SK-N-SH treated with all-trans-retinoic acid at 6 μM for 48 hours (cell line): ENCODE results near the gene TAF5.
A peak's percentile ranks its signal among the peaks of the same experiment; 100 is the strongest.

Source experiments
- ATAC-seq: fragments of 200-7000 bp; cut with Tn5 transposase; 3 replicates; pipeline ENCODE4 v1.9.1; 2020; ENCODE audit warnings: mild to moderate bottlenecking, moderate library complexity
- ARNTL ChIP-seq: fragments of 450-650 bp; formaldehyde crosslinking; IDR thresholded peaks from 2 replicates; pipeline ENCODE4 v1.5.0; 2020; ENCODE audit warnings: low read depth, mild to moderate bottlenecking, moderate library complexity, borderline replicate concordance
- BACH2 ChIP-seq: fragments of 250-450 bp; sonication (Bioruptor Pico); IDR thresholded peaks from 2 replicates; pipeline ENCODE4 v1.9.0; 2021; ENCODE audit warnings: mild to moderate bottlenecking, borderline replicate concordance
- CREB5 ChIP-seq: fragments of 250-450 bp; sonication (Bioruptor Pico); IDR thresholded peaks from 2 replicates; pipeline ENCODE4 v1.5.1; 2020; ENCODE audit warnings: low read depth, mild to moderate bottlenecking, moderate library complexity
- CSDC2 ChIP-seq: fragments of 250-450 bp; sonication (Bioruptor Pico); IDR thresholded peaks from 2 replicates; pipeline ENCODE4 v1.5.0; 2020; ENCODE audit warnings: mild to moderate bottlenecking, moderate library complexity
- CSRNP3 ChIP-seq: fragments of 250-450 bp; sonication (Bioruptor Pico); IDR thresholded peaks from 2 replicates; pipeline ENCODE4 v1.5.1; 2021; ENCODE audit warnings: mild to moderate bottlenecking, moderate library complexity
- ESRRG ChIP-seq: fragments of 250-450 bp; sonication (Bioruptor Pico); IDR thresholded peaks from 2 replicates; pipeline ENCODE4 v1.6.1; 2021; ENCODE audit warnings: mild to moderate bottlenecking
- GLIS3 ChIP-seq: fragments of 250-450 bp; sonication (Bioruptor Pico); IDR thresholded peaks from 2 replicates; pipeline ENCODE4 v1.5.0; 2020; ENCODE audit warnings: mild to moderate bottlenecking, moderate library complexity
- OSR1 ChIP-seq: fragments of 250-450 bp; sonication (Bioruptor Pico); IDR thresholded peaks from 2 replicates; pipeline ENCODE4 v1.8.0; 2022; ENCODE audit warnings: moderate library complexity, mild to moderate bottlenecking, inconsistent platforms
- PATZ1 ChIP-seq: fragments of 250-450 bp; sonication (Bioruptor Pico); IDR thresholded peaks from 2 replicates; pipeline ENCODE4 v1.8.0; 2020; ENCODE audit warnings: mild to moderate bottlenecking, moderate library complexity, borderline replicate concordance
- POU6F1 ChIP-seq: fragments of 250-450 bp; sonication (Bioruptor Pico); IDR thresholded peaks from 2 replicates; pipeline ENCODE4 v1.8.0; 2021; ENCODE audit warnings: low read depth, mild to moderate bottlenecking, moderate library complexity, borderline replicate concordance
- PPARA ChIP-seq: fragments of 250-450 bp; sonication (Bioruptor Pico); IDR thresholded peaks from 2 replicates; pipeline ENCODE4 v1.5.0; 2020; ENCODE audit warnings: mild to moderate bottlenecking, borderline replicate concordance
- SNAI2 ChIP-seq: fragments of 250-450 bp; sonication (Bioruptor Pico); IDR thresholded peaks from 2 replicates; pipeline ENCODE4 v1.5.0; 2020; ENCODE audit warnings: mild to moderate bottlenecking, moderate library complexity
- TCF4 ChIP-seq: fragments of 250-450 bp; sonication (Bioruptor Pico); IDR thresholded peaks from 2 replicates; pipeline ENCODE4 v1.8.0; 2021; ENCODE audit warnings: mild to moderate bottlenecking, moderate library complexity, borderline replicate concordance
- TOX ChIP-seq: fragments of 250-450 bp; sonication (Bioruptor Pico); IDR thresholded peaks from 2 replicates; pipeline ENCODE4 v1.8.0; 2021; ENCODE audit warnings: mild to moderate bottlenecking, moderate library complexity, borderline replicate concordance
- TSHZ2 ChIP-seq: fragments of 250-450 bp; sonication (Bioruptor Pico); IDR thresholded peaks from 2 replicates; pipeline ENCODE4 v1.5.0; 2020; ENCODE audit warnings: mild to moderate bottlenecking, moderate library complexity
- ZC3H10 ChIP-seq: fragments of 250-450 bp; sonication (Bioruptor Pico); IDR thresholded peaks from 2 replicates; pipeline ENCODE4 v1.5.1; 2021; ENCODE audit warnings: mild to moderate bottlenecking, moderate library complexity
- ZFP3 ChIP-seq: fragments of 250-450 bp; sonication (Bioruptor Pico); IDR thresholded peaks from 2 replicates; pipeline ENCODE4 v1.5.0; 2020; ENCODE audit warnings: mild to moderate bottlenecking, moderate library complexity
- ZNF70 ChIP-seq: fragments of 450-650 bp; formaldehyde crosslinking; IDR thresholded peaks from 2 replicates; pipeline ENCODE4 v1.5.0; 2020; ENCODE audit warnings: mild to moderate bottlenecking, moderate library complexity
- ZNF8 ChIP-seq: fragments of 450-650 bp; formaldehyde crosslinking; IDR thresholded peaks from 2 replicates; pipeline ENCODE4 v1.5.0; 2020; ENCODE audit warnings: mild to moderate bottlenecking, moderate library complexity

The TAF5 gene

GRCh38 chr10:103394180-103394579, 26.4 kb downstream of the TAF5 start:
- no peak for ATAC-seq
- TF ChIP-seq GLIS3 (no peak), CREB5 (CRISPR knock-in tag) (no peak), CSRNP3 (CRISPR knock-in tag) (no peak), ARNTL (CRISPR knock-in tag) (no peak), TSHZ2 (CRISPR knock-in tag) (no peak), ZC3H10 (CRISPR knock-in tag) (no peak), BACH2 (CRISPR knock-in tag) (no peak), PPARA (CRISPR knock-in tag) (no peak), OSR1 (CRISPR knock-in tag) (no peak), ZFP3 (CRISPR knock-in tag) (no peak), POU6F1 (CRISPR knock-in tag) (no peak), PATZ1 (CRISPR knock-in tag) (no peak), TOX (no peak), ZNF8 (CRISPR knock-in tag) (no peak), SNAI2 (CRISPR knock-in tag) (no peak), ESRRG (CRISPR knock-in tag) (no peak), CSDC2 (CRISPR knock-in tag) (no peak)

- peak; percentile 28 for ATAC-seq
Observed at GRCh38 chr10:103395754-103396066, 27.9 kb downstream of the TAF5 start.

More at GRCh38 chr10:103395754-103396066, 27.9 kb downstream of the TAF5 start:
- no peak for TF ChIP-seq ARNTL (CRISPR knock-in tag)
- no peak for TF ChIP-seq ZNF70 (CRISPR knock-in tag)
- no peak for TF ChIP-seq CSDC2 (CRISPR knock-in tag)
- no peak for TF ChIP-seq OSR1 (CRISPR knock-in tag)
- no peak for TF ChIP-seq CSRNP3 (CRISPR knock-in tag)
- no peak for TF ChIP-seq ZC3H10 (CRISPR knock-in tag)
- no peak for TF ChIP-seq TSHZ2 (CRISPR knock-in tag)
- no peak for TF ChIP-seq CREB5 (CRISPR knock-in tag)
- TF ChIP-seq ZFP3 (CRISPR knock-in tag) = no peak
- TF ChIP-seq TCF4 (CRISPR knock-in tag) = no peak
- TF ChIP-seq SNAI2 (CRISPR knock-in tag) = no peak
- TF ChIP-seq ESRRG (CRISPR knock-in tag) = no peak
- no peak for TF ChIP-seq TOX
- TF ChIP-seq, all 23 proteins: peak for 0
